ENCODE data around the gene METTL23. TPM values are rescaled to one million over a fixed set of nuclear protein-coding genes. Genes with fewer than 3 reads are reported as not detected.

METTL23 gene
- total RNA-seq, 1 experiment from 2014 or later = 40.5 TPM

DNA sequence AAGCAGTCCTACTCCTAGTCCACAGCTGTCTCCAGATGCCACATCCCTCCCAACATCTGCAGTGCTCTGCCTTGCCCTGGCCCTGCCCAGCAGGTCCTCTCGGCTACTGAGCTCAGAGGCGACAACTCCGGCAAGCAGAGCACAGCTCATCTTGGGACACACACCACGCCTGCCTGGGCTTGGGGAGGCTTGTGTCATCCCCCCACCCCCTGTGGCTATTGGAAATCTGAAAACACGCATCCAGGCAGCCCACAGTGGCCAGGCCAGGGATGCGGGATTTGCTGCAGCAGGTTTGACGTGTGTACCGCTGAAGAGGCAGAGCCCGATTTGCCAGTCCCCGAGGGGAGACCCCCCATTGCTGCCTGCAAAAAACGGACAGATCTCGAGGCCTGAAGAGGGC lies 41.3 kb upstream of the METTL23 start:
- Histone ChIP-seq H3K36me3 (ENCODE audit: low read depth) (no peaks in the 10 kb centered on the region), H3F3A (ENCODE audit: insufficient read depth, low read depth) (no peaks in the 10 kb centered on the region), H3K27me3 (ENCODE audit: insufficient read depth, low read depth) (no peaks in the 10 kb centered on the region), H3K9me3 (ENCODE audit: insufficient read depth, low read depth) (no peaks in the 10 kb centered on the region), H3K9me2 (ENCODE audit: insufficient read depth) (no peaks in the 10 kb centered on the region), H3K4me2 (no peak overlapping the region), H2AFZ (no peak overlapping the region), H4K20me1 (ENCODE audit: insufficient read depth) (no peaks in the 10 kb centered on the region), H3K27ac (no peak overlapping the region), H3K79me2 (ENCODE audit: low read depth) (no peaks in the 10 kb centered on the region), H3K4me3 (no peak overlapping the region), H3K4me1 (replicated peaks; ENCODE audit: insufficient read depth) (no peaks in the 10 kb centered on the region)
- DNase-seq = no peak
- intact Hi-C loops (cut with micrococcal nuclease; ENCODE audit: unreplicated experiment) = no loop called here
- TF ChIP-seq, protein P1, sequence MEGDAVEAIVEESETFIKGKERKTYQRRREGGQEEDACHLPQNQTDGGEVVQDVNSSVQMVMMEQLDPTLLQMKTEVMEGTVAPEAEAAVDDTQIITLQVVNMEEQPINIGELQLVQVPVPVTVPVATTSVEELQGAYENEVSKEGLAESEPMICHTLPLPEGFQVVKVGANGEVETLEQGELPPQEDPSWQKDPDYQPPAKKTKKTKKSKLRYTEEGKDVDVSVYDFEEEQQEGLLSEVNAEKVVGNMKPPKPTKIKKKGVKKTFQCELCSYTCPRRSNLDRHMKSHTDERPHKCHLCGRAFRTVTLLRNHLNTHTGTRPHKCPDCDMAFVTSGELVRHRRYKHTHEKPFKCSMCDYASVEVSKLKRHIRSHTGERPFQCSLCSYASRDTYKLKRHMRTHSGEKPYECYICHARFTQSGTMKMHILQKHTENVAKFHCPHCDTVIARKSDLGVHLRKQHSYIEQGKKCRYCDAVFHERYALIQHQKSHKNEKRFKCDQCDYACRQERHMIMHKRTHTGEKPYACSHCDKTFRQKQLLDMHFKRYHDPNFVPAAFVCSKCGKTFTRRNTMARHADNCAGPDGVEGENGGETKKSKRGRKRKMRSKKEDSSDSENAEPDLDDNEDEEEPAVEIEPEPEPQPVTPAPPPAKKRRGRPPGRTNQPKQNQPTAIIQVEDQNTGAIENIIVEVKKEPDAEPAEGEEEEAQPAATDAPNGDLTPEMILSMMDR (conservative IDR thresholded peaks at IDR 0.05) = no peak
- TF ChIP-seq EZH2 (IDR thresholded peaks at IDR 0.05; ENCODE audit: low read depth) = no peak
- ChIA-PET POLR2A (ENCODE audit: unreplicated experiment) (interaction anchor here (0.5 kb wide), 1 partner anchor 51 kb away, joined by 3 read pairs; no protein-coding TSS in a partner anchor), CTCF (interaction anchor here (0.5 kb wide), 1 partner anchor 320 kb away, joined by 24 read pairs; no protein-coding TSS in a partner anchor)
- no TSS peak for BruUV-seq (replicated peaks)

DNA sequence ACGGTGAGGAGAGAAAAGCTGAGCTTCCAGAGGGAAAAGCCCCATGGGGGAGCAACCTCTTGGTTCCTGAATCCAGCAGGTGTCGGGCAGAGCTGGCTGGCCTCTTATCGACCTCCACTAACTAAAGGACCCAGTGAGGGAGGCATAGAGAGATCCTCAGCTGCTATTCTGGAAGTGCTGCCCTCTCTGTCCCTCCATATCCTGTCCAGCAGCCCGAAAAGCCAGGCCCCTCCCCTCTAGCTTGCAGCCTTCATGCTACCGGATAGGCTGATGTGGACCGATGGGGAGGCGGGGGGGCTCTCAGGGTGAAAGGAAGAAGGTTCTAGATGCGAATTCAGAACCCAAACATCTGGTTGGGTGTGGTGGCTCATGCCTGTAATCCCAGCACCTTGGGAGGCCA lies 40.8 kb upstream of the METTL23 start:
- no peak overlapping the region for H3K4me3 ChIP-seq
- TF ChIP-seq, protein P1 (conservative IDR thresholded peaks at IDR 0.05) = no peak
- no peak overlapping the region for H3K4me2 ChIP-seq
- CTCF ChIA-PET = interaction anchor here (0.6 kb wide), 1 partner anchor 14 kb away, joined by 4 read pairs; no protein-coding TSS in a partner anchor
- POLR2A ChIA-PET (ENCODE audit: unreplicated experiment) = no interaction called here
- no peak for DNase-seq
- no peaks in the 10 kb centered on the region for H3K27me3 ChIP-seq (ENCODE audit: insufficient read depth, low read depth)
- H3K9me2 ChIP-seq (ENCODE audit: insufficient read depth) = no peaks in the 10 kb centered on the region
- H3K27ac ChIP-seq = no peak overlapping the region
- no peaks in the 10 kb centered on the region for H3K9me3 ChIP-seq (ENCODE audit: insufficient read depth, low read depth)
- no peak overlapping the region for H2AFZ ChIP-seq
- H3K79me2 ChIP-seq (ENCODE audit: low read depth) = no peaks in the 10 kb centered on the region
- no peaks in the 10 kb centered on the region for H3K4me1 ChIP-seq (replicated peaks; ENCODE audit: insufficient read depth)
- intact Hi-C loops (cut with micrococcal nuclease; ENCODE audit: unreplicated experiment) = no loop called here
- no TSS peak for BruUV-seq (replicated peaks)
- no peaks in the 10 kb centered on the region for H3K36me3 ChIP-seq (ENCODE audit: low read depth)
- no peaks in the 10 kb centered on the region for H3F3A ChIP-seq (ENCODE audit: insufficient read depth, low read depth)
- no peaks in the 10 kb centered on the region for H4K20me1 ChIP-seq (ENCODE audit: insufficient read depth)

- CTCF ChIA-PET = interaction anchor here (0.5 kb wide), 1 partner anchor 184 kb away, joined by 3 read pairs; no protein-coding TSS in a partner anchor
- Histone ChIP-seq H3K27ac (no peak overlapping the region), H3K27me3 (ENCODE audit: insufficient read depth, low read depth) (no peaks in the 10 kb centered on the region), H3K36me3 (ENCODE audit: low read depth) (no peaks in the 10 kb centered on the region), H3K4me2 (no peak overlapping the region), H3F3A (ENCODE audit: insufficient read depth, low read depth) (no peaks in the 10 kb centered on the region), H3K9me3 (ENCODE audit: insufficient read depth, low read depth) (no peaks in the 10 kb centered on the region), H3K4me3 (no peak overlapping the region), H4K20me1 (ENCODE audit: insufficient read depth) (no peaks in the 10 kb centered on the region), H3K79me2 (ENCODE audit: low read depth) (no peaks in the 10 kb centered on the region), H3K9me2 (ENCODE audit: insufficient read depth) (no peaks in the 10 kb centered on the region), H2AFZ (no peak overlapping the region), H3K4me1 (replicated peaks; ENCODE audit: insufficient read depth) (no peaks in the 10 kb centered on the region)
- no TSS peak for BruUV-seq (replicated peaks)
- TF ChIP-seq EZH2 (IDR thresholded peaks at IDR 0.05; ENCODE audit: low read depth) = no peak
- TF ChIP-seq, protein P1 (conservative IDR thresholded peaks at IDR 0.05) = no peak
- POLR2A ChIA-PET (ENCODE audit: unreplicated experiment) = no interaction called here
- DNase-seq = no peak
- intact Hi-C loops (cut with micrococcal nuclease; ENCODE audit: unreplicated experiment) = no loop called here
These were observed 39.9 kb upstream of the METTL23 start for GRCh38 chr17:76686538-76687297.

Data from PC-9 (cell line).